NCI-H510A treated with DMSO at 0.1 percent for 48 hours (cell line): Measurements from ENCODE around the gene RBM33.

ENCODE experiments used
- DNase-seq: peaks from one replicate; lab custom pipeline; 2025; lab: John Stamatoyannopoulos, UW

The RBM33 gene

DNA sequence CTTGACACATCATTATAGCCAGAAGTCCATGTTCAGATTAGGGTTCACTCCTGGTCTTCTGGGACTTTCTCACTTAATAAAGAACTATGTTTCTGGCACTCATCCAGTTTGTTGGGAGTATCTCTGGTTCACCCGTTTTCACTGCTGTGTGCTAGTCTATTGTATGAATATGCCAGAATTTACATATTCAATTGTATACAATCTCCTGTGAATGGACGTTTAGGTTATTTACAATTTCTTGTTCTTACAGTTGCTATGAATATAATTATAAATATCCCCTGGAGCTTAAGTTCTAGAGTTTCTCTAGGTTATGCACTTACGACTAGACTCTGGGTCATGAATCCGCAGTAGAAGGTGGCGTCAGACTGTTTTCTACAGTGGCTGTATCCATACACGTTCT is 20.0 kb upstream of the RBM33 start:
- DNase-seq: no peak

DNA sequence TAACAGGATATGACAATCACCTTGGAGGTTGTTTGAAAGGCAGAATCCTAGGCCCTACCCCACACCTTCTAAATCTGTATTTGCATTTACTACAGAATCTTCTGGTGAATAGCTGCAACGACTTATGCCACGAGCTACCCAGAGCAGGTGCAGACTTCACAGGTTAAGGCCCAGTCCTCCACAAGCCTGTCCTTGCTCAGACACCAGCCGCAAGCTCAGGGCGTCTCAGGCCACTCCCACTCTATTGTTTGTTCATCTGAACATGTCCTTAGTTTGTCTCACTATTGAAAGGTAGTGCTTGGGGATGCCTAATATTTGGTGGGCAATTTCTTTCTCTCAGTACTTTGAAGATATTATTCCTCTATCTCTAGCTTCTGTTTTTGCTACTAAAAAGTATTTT is 18.9 kb upstream of the RBM33 start:
- DNase-seq: no peak

DNA sequence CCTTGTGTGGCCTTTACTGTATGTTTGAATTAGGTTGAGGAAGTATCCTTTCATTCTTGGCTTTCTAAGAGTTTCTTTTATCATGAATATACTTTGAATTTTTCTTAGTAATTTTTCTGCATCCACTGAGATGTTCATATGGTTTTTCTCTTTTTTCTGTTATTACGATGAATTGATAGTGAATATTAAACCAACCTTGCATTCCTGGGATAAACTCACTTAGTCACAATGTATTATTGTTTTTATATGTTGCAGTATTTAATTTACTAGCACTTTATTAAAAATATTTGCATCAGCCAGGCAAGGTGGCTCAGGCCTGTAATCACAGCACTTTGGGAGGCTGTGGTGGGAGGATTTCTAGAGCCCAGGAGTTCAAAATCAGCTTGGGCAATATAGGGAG is 15.3 kb upstream of the RBM33 start:
- DNase-seq: no peak

DNA sequence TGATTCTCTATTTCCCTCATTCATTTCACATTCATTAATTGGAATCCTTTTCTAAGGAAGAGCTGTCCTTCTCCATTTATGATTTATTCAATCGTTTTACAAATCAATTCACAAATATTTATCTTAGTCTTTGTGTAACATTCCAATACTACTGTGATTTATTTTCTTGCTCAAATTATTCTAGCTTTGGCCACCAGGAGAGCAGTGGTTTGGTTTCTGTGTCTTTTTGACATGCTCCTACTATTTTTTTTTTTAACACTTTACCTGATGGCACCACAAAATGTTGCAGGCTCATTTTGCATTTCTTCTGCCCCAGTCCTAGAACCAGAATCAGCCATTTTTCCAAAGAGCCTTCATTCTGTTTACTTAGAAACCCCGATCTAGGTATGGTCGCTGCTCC is 13.3 kb upstream of the RBM33 start:
- no peak for DNase-seq

DNA sequence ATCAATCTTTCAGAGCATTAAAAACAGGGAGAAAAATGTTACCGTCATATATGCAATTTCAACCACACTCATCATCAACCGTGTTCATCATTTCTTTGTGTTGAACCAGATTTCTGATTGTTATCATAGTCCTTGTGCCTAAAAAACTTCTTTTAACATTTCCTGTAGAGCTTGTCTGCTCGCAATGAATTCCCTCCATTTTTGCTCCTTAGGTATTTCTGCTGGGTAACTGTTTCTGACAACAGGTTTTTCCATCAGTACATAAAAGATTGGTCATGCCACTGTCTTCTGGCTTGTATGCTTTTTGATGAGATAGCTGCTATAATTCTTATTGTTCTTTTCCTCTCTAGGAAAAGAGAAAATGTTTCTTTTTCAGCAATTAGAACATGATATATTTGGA is 8.6 kb upstream of the RBM33 start:
- DNase-seq: no peak

- no peak for DNase-seq
Observed at GRCh38 chr7:155637155-155637554, 7.3 kb upstream of the RBM33 start.

DNA sequence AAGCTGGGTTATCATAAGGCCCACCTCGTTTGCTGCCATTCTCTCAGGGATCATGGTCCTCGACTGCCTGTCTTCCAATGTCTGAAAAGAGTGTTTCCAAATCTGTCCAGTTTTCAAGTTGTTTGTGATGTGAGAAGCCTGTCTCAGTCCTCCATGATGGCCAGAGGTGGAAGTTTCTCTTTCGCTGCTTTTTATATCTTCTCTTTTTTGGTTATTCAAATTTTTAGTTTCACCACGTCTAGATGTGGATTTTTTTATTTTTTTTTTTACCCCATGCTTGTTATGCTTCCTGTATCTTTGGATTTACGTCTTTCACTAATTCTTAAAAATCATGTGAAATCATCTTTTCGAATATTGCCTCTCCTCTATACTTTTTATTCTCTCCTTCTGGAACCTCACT is 6.1 kb upstream of the RBM33 start:
- no peak for DNase-seq

- no peak for DNase-seq
Observed at GRCh38 chr7:155639958-155640520, 4.4 kb upstream of the RBM33 start.

GRCh38 chr7:155640629-155641028 is 3.8 kb upstream of the RBM33 start:
- DNase-seq: no peak

- no peak for DNase-seq
Observed at GRCh38 chr7:155643804-155644177, 670 bp upstream of the RBM33 start.

DNA sequence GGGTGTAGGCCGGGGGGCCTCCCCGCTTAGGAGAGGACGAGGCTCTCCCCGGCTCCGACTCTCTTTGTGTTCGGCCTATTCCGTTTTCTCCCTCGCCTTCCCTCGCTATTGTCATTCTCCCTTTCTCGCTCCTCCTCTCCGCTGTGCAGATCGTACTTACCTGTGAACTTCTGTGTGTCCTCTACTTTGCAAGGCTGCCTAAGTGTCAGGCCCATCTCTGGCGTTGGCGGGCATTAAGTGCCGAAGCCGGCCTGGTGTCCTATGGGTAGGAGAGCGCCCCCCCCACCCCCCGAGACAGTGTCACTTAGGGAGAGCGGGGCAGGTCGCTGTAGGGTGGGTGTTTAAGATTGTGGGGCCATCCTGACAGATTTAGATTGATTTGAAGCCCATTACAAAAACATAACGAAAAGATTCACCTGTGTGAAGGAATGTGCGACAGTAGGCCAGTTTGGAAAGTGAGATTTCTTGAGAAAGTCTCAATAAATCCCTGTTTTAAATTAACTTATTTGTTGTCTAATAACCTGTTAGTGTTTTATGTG is 579 bp downstream of the RBM33 start:
- DNase-seq: peak; percentile 12

DNA sequence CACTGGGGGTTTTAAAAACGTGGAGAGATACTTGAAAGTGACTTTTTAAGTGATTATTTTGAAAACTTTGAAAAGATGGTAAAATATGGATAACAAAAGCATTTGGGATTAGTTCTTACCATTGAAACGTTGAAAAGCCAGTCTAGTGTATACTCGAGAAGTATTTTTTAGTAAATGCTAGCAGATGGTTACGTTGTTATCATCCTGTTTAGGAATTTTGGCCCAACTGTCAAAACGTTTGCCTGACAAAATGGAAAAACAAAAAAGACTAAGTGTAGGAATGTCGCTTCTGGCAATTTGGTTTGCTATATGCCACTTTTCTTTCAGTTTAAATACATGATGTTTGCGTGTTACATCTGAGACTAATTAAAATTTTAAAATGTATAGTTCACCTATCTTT is 1.2 kb downstream of the RBM33 start:
- DNase-seq: no peak

DNA sequence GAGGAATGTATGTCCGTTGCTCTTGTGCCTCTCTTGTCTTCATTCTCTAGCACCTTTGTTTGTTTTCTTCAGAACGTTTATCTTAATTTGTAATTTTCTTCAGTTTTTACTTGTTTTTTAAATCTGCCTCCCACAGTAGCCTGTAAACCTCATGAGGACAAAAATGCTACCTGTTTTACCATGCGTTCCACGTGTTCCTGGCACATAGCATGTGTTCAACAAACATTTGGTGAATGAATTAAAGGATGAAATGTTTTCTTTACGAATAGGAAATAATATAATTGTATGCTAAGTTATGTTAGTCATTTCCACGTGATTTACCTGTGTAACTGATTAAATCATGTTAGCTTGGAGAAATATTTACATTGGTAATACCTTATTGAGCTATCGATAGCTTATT is 2.2 kb downstream of the RBM33 start:
- no peak for DNase-seq

- DNase-seq: no peak
Observed at GRCh38 chr7:155647302-155647701, 2.8 kb downstream of the RBM33 start.

GRCh38 chr7:155647734-155648133 is 3.3 kb downstream of the RBM33 start:
- no peak for DNase-seq

GRCh38 chr7:155648752-155649339 is 4.4 kb downstream of the RBM33 start:
- no peak for DNase-seq

DNA sequence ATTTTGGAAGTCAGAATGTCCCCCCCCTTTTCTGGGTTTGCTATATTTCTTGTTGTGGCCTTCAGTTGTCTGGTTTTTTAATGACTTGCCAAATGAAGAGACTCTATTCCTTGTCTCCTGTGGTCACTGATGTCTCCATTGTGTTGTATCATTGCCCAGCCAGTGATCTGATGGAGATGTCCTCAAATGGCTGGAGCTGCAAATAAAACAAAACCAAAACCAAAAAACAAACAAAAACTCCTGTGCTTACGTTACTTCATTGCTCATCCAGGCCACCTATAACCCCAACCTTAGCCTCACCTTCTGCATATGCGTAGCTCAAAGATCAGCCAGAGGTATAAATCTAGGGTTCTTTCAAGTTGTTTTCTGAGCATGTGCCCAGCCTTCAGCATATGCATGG is 5.1 kb downstream of the RBM33 start:
- no peak for DNase-seq

GRCh38 chr7:155652156-155653114 is 8.0 kb downstream of the RBM33 start:
- DNase-seq: no peak

GRCh38 chr7:155653803-155654202 is 9.3 kb downstream of the RBM33 start:
- no peak for DNase-seq

DNA sequence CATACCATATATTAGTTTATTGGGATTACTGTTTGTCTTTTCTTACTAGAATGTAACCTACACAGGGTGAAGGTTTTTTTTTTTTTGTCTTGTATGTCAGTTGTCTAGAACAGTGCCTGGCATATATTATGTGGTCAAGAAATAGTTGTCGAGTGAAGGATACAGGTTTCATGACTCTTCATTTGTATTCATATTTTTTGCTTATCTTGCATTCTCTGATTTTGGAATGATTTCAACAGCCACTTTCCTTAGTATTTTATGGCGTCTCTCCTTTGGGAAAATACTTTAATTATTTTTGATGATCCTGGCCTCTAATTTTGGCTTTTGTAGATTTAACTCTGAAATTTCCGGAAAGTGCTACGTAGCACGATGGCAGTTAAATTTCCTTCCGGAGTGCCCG is 12.4 kb downstream of the RBM33 start:
- no peak for DNase-seq

DNA sequence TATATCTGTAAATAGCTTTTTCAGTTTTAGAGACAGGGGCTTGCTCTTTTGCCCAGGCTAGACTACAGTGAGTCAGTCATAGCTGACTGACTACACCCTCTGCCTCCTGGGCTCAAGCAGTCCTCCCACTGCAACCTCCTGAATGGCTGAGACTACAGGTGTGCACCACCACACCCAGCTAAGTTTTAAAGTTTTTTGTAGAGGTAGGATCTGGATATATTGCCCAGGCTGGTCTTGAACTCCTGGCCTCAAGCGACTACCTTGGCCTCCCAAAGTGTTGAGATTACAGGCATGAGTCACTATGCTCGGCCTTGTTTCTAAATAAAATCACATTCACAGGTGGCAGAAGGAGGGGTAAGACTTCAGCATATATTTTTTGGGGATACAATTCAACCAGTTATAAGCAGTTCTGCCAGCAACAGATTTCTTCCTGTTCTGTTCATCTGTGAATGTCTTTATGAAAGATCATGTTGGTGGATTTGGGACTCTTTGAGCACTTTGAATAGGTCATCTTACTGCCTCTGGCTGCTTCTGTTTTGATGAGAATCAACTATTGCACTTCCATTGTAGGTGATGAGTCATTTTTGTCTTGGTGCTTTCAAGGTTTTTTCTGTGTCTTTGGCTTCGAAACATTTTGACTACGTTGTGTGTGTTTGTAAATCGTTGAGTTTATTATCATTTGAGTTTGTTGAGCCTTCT is 15.7 kb downstream of the RBM33 start:
- no peak for DNase-seq

DNA sequence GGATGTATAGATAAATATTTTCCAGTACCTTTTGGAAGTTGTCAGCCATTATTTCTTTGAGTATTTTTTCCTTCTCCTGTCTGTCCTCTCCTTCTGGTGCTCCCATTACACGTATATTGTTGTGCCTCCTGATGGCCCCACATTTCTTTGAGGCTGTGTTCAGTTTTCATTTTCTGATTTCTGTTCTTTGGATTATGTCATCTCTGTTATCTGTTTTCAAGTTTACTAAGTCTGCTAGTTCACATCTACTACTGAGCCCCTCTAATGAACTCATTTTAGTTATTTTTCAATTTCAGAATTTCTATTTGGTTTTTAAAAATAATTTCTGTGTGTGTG is 16.3 kb downstream of the RBM33 start:
- no peak for DNase-seq
